ENCODE data around the gene USP21.

- no peak for TF ChIP-seq DMTF1 (CRISPR knock-in tag; IDR thresholded peaks at IDR 0.05)
- no peak for TF ChIP-seq TAF15 (IDR thresholded peaks at IDR 0.05; ENCODE audit: low read depth, low read length, poor library complexity, severe bottlenecking)
- no peak for TF ChIP-seq SP1 (IDR thresholded peaks at IDR 0.05)
- TF ChIP-seq SP1 (CRISPR knock-in tag; IDR thresholded peaks at IDR 0.05) = no peak
- no peak for TF ChIP-seq ARID3A (IDR thresholded peaks at IDR 0.05; ENCODE audit: low read depth, low read length)
- TF ChIP-seq CTCF (CRISPR knock-in tag; IDR thresholded peaks at IDR 0.05) = no peak
- TF ChIP-seq MAZ (IDR thresholded peaks at IDR 0.05; ENCODE audit: borderline replicate concordance, low read depth, low read length) = no peak
- TF ChIP-seq MAZ (CRISPR knock-in tag; IDR thresholded peaks at IDR 0.05; ENCODE audit: low read depth) = no peak
- TF ChIP-seq POLR2A (IDR thresholded peaks at IDR 0.05; ENCODE audit: insufficient read depth in 1 of 2, low read depth in 2 of 2, low read length in 2 of 2) = no peak
- no peak for TF ChIP-seq KDM1A (CRISPR knock-in tag; IDR thresholded peaks at IDR 0.05)
- no peak for TF ChIP-seq THAP7 (CRISPR knock-in tag; IDR thresholded peaks at IDR 0.05)
- TF ChIP-seq JUN (CRISPR knock-in tag; IDR thresholded peaks at IDR 0.05) = no peak
- no peak for TF ChIP-seq ZNF577 (CRISPR knock-in tag; IDR thresholded peaks at IDR 0.05; ENCODE audit: borderline replicate concordance, low read depth)
- no peak for TF ChIP-seq ZIK1 (CRISPR knock-in tag; IDR thresholded peaks at IDR 0.05; ENCODE audit: borderline replicate concordance, low read depth)
Observed at GRCh38 chr1:161197560-161198193, 38.4 kb downstream of the USP21 start.
